Fibroblast of the aortic adventitia (primary cell): Measurements from ENCODE around the gene GGN. TPM values are rescaled to one million over a fixed set of nuclear protein-coding genes. Genes with fewer than 3 reads are reported as not detected.

ENCODE experiments used
- DNase-seq: peaks from one replicate; pipeline ENCODE4 v3.0.0-alpha.2; 2010; ENCODE audit warnings: low read depth
- H3K4me3 ChIP-seq: 2 replicates; pipeline ENCODE4 v1.5.1; 2011; ENCODE audit warnings: low read depth, mild to moderate bottlenecking, control low read depth, low read length, moderate library complexity
- total RNA-seq: library from RNA; depleted of rRNA; stranded (reverse); fragments of >200 nt; gene quantifications from 2 replicates; pipeline ENCODE4 v1.2.3, GENCODE V29; 2012; ENCODE audit warnings: low replicate concordance
- TF ChIP-seq, protein P1 (sequence below): IDR thresholded peaks from 2 replicates; pipeline ENCODE4 v1.5.1; 2011; ENCODE audit warnings: mild to moderate bottlenecking, low read length, control low read depth, inconsistent platforms; ENCODE audit not compliant: insufficient read depth

The GGN gene
- total RNA-seq, 1 donor = 1.3 TPM

DNA sequence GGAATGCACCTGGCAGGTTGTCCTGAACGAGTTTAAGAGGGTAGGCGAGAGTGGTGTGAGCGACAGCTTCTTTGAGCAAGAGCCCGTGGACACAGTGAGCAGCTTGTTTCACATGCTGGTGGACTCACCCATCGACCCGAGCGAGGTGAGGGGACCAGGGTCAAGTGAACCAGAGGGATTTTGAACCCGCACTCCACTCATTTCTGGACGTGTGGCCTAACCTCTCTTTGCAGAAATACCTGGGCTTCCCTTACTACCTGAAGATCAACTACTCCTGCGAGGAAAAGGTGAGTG is 50.5 kb downstream of the GGN start:
- TF ChIP-seq, protein P1, sequence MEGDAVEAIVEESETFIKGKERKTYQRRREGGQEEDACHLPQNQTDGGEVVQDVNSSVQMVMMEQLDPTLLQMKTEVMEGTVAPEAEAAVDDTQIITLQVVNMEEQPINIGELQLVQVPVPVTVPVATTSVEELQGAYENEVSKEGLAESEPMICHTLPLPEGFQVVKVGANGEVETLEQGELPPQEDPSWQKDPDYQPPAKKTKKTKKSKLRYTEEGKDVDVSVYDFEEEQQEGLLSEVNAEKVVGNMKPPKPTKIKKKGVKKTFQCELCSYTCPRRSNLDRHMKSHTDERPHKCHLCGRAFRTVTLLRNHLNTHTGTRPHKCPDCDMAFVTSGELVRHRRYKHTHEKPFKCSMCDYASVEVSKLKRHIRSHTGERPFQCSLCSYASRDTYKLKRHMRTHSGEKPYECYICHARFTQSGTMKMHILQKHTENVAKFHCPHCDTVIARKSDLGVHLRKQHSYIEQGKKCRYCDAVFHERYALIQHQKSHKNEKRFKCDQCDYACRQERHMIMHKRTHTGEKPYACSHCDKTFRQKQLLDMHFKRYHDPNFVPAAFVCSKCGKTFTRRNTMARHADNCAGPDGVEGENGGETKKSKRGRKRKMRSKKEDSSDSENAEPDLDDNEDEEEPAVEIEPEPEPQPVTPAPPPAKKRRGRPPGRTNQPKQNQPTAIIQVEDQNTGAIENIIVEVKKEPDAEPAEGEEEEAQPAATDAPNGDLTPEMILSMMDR = no peak

GRCh38 chr19:38336638-38337359 is 51.0 kb downstream of the GGN start:
- DNase-seq = peak; percentile 84
- TF ChIP-seq, protein P1 = no peak
- H3K4me3 ChIP-seq = peak overlapping the region; percentile 94

More for the DNA sequence above, 50.5 kb downstream of the GGN start:
- no peak for DNase-seq
- H3K4me3 ChIP-seq = peak overlapping the region; percentile 40

GRCh38 chr19:38335949-38336637 is 51.7 kb downstream of the GGN start:
- DNase-seq = peak; percentile 92
- H3K4me3 ChIP-seq = peak overlapping the region; percentile 94
- TF ChIP-seq, protein P1 = no peak

Other genes starting within 250 kb of the GGN start
- gene DPF1, start 163.8 kb downstream of the GGN start, total RNA-seq = 2.7 and 3.3 TPM in 2 replicates
- gene PPP1R14A, start 131.7 kb downstream of the GGN start, total RNA-seq = 1.3 TPM in 1 of 2 replicates, not detected in the other
- gene SPINT2, start 123.5 kb downstream of the GGN start, total RNA-seq = 1.3 and 13.5 TPM in 2 replicates
- gene C19orf33, start 83.8 kb downstream of the GGN start, total RNA-seq = 0.45 and 1.7 TPM in 2 replicates
- gene YIF1B, start 72.1 kb downstream of the GGN start, total RNA-seq = 13.1 and 59.8 TPM in 2 replicates
- 3.6 and 3.7 TPM in 2 replicates for gene KCNK6, start 68.2 kb downstream of the GGN start, total RNA-seq
- 0.98 and 1.4 TPM in 2 replicates for gene CATSPERG, start 52.2 kb downstream of the GGN start, total RNA-seq
- 55.4 and 223 TPM in 2 replicates for gene PSMD8, start 13.5 kb downstream of the GGN start, total RNA-seq
- gene SPRED3, start 663 bp upstream of the GGN start, total RNA-seq = 0.41 and 9.7 TPM in 2 replicates
- 11.9 and 46.0 TPM in 2 replicates for gene FAM98C, start 15.1 kb upstream of the GGN start, total RNA-seq
- gene RASGRP4, start 38.2 kb upstream of the GGN start, total RNA-seq = not detected in 2 replicates
- under 0.01 TPM in 1 of 2 replicates, not detected in the other for gene RYR1, start 45.7 kb upstream of the GGN start, total RNA-seq
- gene MAP4K1, start 229.9 kb upstream of the GGN start, total RNA-seq = 0.57 TPM in 1 of 2 replicates, not detected in the other
- 268 and 491 TPM in 2 replicates for gene EIF3K, start 231.2 kb upstream of the GGN start, total RNA-seq